Measurements from ENCODE around the gene IMPG1. TPM values are rescaled to one million over a fixed set of nuclear protein-coding genes. Genes with fewer than 3 reads are reported as not detected.

The IMPG1 gene
- total RNA-seq, 1 donor from 2014 or later = not detected

DNA sequence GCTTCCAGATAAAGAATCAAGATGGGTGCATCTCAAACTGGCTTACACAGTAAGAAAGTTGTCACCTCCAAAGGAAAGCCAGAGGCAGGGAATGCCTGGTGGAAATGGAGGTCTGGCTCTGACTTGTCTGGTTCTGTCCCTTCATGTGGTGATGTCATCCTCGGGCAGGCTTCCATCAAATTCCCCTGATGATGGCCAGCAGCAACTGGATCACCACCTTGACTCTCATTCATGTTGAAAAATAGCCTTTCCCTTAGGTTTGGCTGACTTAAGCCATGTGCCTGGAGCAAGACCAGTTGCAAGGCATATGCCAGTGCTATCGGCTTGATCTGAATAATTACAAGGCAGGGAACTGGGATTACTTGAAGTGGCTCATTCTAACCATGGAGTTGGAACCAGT, 28.8 kb downstream of the IMPG1 start:
- Mint-ChIP-seq H3K27ac (ENCODE audit: unreplicated experiment) (no peak overlapping the region), H3K9me3 (ENCODE audit: low read depth) (no peaks in the 10 kb centered on the region), H3K27me3 (ENCODE audit: low read depth) (peaks cover 2% of the 10 kb centered on the region), H3K36me3 (ENCODE audit: low read depth) (no peaks in the 10 kb centered on the region), H3K4me1 (ENCODE audit: low read depth) (no peaks in the 10 kb centered on the region), H3K4me3 (ENCODE audit: unreplicated experiment) (no peak overlapping the region)
- TF ChIP-seq, protein P1, sequence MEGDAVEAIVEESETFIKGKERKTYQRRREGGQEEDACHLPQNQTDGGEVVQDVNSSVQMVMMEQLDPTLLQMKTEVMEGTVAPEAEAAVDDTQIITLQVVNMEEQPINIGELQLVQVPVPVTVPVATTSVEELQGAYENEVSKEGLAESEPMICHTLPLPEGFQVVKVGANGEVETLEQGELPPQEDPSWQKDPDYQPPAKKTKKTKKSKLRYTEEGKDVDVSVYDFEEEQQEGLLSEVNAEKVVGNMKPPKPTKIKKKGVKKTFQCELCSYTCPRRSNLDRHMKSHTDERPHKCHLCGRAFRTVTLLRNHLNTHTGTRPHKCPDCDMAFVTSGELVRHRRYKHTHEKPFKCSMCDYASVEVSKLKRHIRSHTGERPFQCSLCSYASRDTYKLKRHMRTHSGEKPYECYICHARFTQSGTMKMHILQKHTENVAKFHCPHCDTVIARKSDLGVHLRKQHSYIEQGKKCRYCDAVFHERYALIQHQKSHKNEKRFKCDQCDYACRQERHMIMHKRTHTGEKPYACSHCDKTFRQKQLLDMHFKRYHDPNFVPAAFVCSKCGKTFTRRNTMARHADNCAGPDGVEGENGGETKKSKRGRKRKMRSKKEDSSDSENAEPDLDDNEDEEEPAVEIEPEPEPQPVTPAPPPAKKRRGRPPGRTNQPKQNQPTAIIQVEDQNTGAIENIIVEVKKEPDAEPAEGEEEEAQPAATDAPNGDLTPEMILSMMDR (IDR thresholded peaks at IDR 0.05) = no peak
- DNase-seq (ENCODE audit: low spot score) = no peak

DNA sequence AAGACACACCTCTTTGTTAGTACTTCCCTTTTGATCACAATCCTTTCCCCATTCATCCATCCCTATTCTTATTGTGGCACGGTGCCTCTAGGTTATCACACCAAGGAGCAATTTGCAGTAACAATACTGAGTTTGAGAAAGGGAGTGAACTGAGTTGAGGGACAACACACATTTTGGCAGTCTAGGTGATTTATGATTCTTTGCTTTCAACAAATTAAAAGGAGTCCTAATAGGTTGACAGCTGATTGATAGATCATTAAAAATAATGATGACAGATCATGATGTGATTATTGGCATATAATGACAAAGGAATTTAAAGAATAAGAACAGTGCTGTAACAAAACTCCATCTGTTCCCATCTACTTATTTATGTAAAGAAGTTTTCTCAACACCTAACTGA, 36.7 kb downstream of the IMPG1 start:
- Mint-ChIP-seq H3K27me3 (ENCODE audit: low read depth) (peaks cover 2% of the 10 kb centered on the region), H3K9me3 (ENCODE audit: low read depth) (no peaks in the 10 kb centered on the region), H3K27ac (ENCODE audit: unreplicated experiment) (no peak overlapping the region), H3K4me3 (ENCODE audit: unreplicated experiment) (no peak overlapping the region), H3K4me1 (ENCODE audit: low read depth) (no peaks in the 10 kb centered on the region), H3K36me3 (ENCODE audit: low read depth) (no peaks in the 10 kb centered on the region)
- TF ChIP-seq, protein P1 (IDR thresholded peaks at IDR 0.05) = no peak
- DNase-seq (ENCODE audit: low spot score) = no peak

DNA sequence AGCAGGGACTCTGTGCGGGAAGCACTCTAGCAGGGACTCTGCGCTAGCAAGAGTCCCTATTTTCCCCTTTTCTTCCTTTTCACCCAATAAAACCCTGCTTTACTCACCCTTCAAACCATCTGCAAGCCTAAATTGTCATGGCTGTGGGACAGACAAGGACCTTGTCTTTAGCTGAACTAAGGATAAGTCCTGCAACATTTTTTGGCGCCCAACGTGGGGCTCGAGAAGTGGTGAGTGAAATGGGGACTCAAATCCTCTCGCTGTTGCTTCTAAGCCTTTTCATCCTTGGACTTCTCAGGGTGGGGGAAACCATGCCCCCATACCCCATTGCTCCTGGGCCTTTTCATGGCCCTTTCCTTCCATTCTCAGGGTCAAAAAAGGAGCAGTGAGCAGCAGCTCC, 46.4 kb downstream of the IMPG1 start:
- TF ChIP-seq, protein P1 (IDR thresholded peaks at IDR 0.05) = no peak
- no peak for DNase-seq (ENCODE audit: low spot score)
- H3K27ac Mint-ChIP-seq (ENCODE audit: unreplicated experiment) = no peak overlapping the region
- H3K4me1 Mint-ChIP-seq (ENCODE audit: low read depth) = no peaks in the 10 kb centered on the region
- no peak overlapping the region for H3K4me3 Mint-ChIP-seq (ENCODE audit: unreplicated experiment)
- H3K36me3 Mint-ChIP-seq (ENCODE audit: low read depth) = peaks cover 5% of the 10 kb centered on the region
- H3K27me3 Mint-ChIP-seq (ENCODE audit: low read depth) = no peaks in the 10 kb centered on the region
- peaks cover 63% of the 10 kb centered on the region for H3K9me3 Mint-ChIP-seq (ENCODE audit: low read depth)

DNA sequence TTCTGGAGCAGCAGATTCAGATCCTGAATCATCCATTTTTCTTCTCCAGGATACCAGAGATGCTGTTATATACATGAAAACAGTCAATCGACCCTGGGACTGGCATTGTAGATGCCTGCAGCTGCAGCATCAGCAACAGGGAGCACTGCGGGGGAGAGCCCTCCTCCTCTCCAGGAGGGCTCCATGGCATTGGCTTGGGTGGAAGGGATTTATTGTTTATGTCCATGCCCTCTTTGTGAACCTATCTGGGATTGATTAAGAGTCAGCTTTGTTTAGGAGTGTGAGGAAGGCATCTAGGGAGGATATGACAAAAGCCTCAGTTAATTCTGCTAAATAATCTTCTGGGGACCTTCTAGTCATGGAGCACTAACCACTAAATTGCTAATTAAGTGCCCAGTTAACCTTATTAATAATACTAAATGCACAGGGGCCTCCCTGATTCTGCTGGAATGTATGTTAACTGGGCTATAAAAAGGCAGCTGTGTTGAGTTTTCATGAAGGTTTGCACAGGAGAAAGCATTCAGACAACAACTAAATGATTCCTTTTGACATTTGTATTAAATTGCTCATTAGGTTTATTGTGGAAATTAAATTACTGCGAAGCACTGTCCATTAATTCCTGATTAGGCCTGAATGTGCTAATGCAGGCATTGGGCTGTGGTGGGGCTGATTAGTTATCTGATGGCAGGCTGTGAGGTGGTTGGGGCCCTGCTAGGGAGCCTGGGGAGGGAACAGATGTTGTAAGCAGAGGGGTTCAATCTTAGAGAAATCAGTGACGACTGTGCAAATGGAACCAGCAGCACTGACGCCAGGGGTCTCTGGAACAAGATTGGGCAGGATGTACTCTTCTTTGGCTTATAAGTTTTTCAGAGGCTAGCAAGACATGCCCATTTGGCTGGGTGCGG, 57.6 kb downstream of the IMPG1 start:
- Mint-ChIP-seq H3K36me3 (ENCODE audit: low read depth) (no peaks in the 10 kb centered on the region), H3K27me3 (ENCODE audit: low read depth) (peaks cover 12% of the 10 kb centered on the region), H3K27ac (ENCODE audit: unreplicated experiment) (no peak overlapping the region), H3K9me3 (ENCODE audit: low read depth) (peaks cover 9% of the 10 kb centered on the region), H3K4me1 (ENCODE audit: low read depth) (no peaks in the 10 kb centered on the region), H3K4me3 (ENCODE audit: unreplicated experiment) (no peak overlapping the region)
- TF ChIP-seq, protein P1 (IDR thresholded peaks at IDR 0.05) = no peak
- DNase-seq (ENCODE audit: low spot score) = no peak

DNA sequence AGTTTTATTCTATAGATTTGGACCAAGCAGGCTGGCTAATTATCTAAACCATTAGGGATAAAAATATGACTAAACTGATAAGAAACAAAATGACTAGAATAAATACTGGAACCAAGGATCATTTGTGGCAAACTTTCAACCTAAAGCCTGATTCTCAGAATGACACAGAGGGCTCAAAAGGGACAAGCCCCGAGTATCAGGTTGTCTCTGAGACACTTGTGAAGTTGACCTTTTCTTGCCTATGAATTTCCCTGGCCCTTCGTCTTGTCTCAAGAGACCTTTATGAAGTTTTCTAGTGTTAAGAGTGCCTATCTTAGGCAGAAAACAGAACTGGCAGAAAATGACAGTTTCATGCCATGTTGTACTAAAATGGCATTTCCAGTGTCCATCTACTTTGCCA, 68.3 kb downstream of the IMPG1 start:
- TF ChIP-seq, protein P1 (IDR thresholded peaks at IDR 0.05) = no peak
- Mint-ChIP-seq H3K4me1 (ENCODE audit: low read depth) (no peaks in the 10 kb centered on the region), H3K27me3 (ENCODE audit: low read depth) (peaks cover 10% of the 10 kb centered on the region), H3K36me3 (ENCODE audit: low read depth) (no peaks in the 10 kb centered on the region), H3K4me3 (ENCODE audit: unreplicated experiment) (no peak overlapping the region), H3K9me3 (ENCODE audit: low read depth) (no peaks in the 10 kb centered on the region), H3K27ac (ENCODE audit: unreplicated experiment) (no peak overlapping the region)
- no peak for DNase-seq (ENCODE audit: low spot score)
